ENCODE results near the gene SNX22.

The SNX22 gene

DNA sequence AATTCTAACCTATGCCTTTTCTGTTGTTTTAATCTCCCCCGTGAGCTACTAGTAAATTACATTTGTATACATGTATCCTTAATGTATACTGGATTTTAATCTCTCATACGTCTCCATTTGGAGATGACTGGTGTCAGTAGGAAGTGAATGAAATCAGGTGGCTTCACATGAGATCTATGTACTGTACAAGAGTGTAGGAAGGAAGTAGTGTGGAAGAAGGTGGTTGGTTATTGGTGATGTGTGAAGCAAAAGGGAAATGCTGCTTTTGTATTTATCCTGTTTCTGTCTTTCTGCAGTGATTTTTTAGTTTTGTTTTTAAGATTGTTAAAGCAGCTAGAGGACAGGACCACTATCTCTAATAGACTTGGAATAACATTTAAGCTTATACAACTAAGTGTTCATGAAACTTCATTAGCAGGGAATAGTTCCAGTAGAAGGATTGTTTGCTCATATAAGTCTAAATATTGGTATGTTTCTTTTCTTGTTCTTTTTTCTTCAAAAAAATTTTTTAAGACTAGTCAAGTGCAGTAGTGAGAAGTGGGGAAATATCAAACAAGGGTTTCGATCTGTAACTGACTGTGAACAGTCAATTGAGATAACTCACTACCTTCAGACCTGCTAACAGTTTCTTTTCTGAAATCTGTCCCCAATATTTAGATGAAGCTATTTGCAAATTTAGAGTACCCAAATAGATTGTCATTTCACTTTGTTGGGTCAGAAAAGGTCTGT, 40.4 kb upstream of the SNX22 start:
- TF ChIP-seq TAF1 (IDR thresholded peaks at IDR 0.05; ENCODE audit: borderline replicate concordance, insufficient read depth, low read length) (no peak), SIN3A (IDR thresholded peaks at IDR 0.05; ENCODE audit: borderline replicate concordance, insufficient read depth, low read length) (no peak), POLR2AphosphoS5 (IDR thresholded peaks at IDR 0.05; ENCODE audit: low read depth, low read length) (no peak), FOXP2 (optimal IDR thresholded peaks at IDR 0.05; ENCODE audit: borderline replicate concordance, extremely low read depth, extremely low read length, insufficient read depth) (no peak)
- TF ChIP-seq, protein P1, sequence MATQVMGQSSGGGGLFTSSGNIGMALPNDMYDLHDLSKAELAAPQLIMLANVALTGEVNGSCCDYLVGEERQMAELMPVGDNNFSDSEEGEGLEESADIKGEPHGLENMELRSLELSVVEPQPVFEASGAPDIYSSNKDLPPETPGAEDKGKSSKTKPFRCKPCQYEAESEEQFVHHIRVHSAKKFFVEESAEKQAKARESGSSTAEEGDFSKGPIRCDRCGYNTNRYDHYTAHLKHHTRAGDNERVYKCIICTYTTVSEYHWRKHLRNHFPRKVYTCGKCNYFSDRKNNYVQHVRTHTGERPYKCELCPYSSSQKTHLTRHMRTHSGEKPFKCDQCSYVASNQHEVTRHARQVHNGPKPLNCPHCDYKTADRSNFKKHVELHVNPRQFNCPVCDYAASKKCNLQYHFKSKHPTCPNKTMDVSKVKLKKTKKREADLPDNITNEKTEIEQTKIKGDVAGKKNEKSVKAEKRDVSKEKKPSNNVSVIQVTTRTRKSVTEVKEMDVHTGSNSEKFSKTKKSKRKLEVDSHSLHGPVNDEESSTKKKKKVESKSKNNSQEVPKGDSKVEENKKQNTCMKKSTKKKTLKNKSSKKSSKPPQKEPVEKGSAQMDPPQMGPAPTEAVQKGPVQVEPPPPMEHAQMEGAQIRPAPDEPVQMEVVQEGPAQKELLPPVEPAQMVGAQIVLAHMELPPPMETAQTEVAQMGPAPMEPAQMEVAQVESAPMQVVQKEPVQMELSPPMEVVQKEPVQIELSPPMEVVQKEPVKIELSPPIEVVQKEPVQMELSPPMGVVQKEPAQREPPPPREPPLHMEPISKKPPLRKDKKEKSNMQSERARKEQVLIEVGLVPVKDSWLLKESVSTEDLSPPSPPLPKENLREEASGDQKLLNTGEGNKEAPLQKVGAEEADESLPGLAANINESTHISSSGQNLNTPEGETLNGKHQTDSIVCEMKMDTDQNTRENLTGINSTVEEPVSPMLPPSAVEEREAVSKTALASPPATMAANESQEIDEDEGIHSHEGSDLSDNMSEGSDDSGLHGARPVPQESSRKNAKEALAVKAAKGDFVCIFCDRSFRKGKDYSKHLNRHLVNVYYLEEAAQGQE (IDR thresholded peaks at IDR 0.05; ENCODE audit: insufficient read depth in 1 of 2, low read depth in 2 of 2, low read length in 2 of 2): no peak

DNA sequence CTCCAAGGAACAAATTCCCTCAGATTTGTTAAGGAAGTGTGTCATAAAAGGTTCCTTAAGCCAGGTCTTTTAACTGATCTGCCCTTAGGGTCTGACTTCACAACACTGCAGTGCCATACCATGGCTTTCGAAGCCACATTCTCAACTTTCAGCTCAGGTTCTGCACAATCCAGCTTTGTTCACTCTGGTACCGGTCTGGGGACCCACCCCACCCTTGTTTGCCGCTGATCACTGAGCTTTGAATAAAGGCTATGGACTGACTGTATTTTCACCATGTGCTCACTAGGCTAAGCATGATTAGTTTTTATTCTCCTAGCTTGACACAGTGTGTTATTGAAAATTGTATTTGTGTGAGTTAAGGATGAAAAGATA, 39.9 kb upstream of the SNX22 start:
- TF ChIP-seq FOXP2 (optimal IDR thresholded peaks at IDR 0.05; ENCODE audit: borderline replicate concordance, extremely low read depth, extremely low read length, insufficient read depth) (no peak), TAF1 (IDR thresholded peaks at IDR 0.05; ENCODE audit: borderline replicate concordance, insufficient read depth, low read length) (no peak), SIN3A (IDR thresholded peaks at IDR 0.05; ENCODE audit: borderline replicate concordance, insufficient read depth, low read length) (no peak), POLR2AphosphoS5 (IDR thresholded peaks at IDR 0.05; ENCODE audit: low read depth, low read length) (no peak)
- TF ChIP-seq, protein P1 (IDR thresholded peaks at IDR 0.05; ENCODE audit: insufficient read depth in 1 of 2, low read depth in 2 of 2, low read length in 2 of 2): no peak

DNA sequence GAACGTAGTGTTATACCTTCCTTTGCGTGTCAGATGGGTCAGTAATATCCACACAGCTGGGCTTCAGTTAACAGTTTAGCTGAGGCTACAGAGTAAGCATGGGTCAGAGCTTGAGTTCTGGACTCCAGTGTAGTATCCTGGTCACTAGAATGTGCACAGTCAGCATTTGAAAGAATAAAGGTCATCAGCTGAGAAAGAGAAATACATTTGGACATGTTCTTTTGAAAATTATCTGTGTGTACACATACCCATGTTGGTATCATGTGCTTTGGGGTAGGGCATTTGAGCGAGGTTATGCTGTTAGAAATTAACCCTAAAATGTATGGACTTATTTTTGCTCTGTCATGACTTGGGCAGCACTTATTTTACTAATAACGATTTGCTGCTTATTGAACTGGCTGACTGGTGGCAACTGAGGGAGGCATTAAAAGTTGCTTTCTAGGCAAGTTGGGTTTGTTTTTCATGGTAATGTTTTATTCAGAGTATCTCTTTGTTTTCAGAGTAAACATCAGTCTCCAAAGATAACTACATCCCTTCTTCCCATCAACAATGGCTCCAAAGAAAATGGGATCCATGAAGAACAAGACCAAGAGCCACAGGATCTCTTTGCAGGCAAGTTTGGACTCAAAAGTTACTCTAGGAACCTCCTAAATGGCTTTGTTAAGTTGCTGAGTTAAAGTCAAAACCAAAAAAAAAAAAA, 39.3 kb upstream of the SNX22 start:
- TF ChIP-seq POLR2AphosphoS5 (IDR thresholded peaks at IDR 0.05; ENCODE audit: low read depth, low read length) (no peak), TAF1 (IDR thresholded peaks at IDR 0.05; ENCODE audit: borderline replicate concordance, insufficient read depth, low read length) (no peak), SIN3A (IDR thresholded peaks at IDR 0.05; ENCODE audit: borderline replicate concordance, insufficient read depth, low read length) (no peak), FOXP2 (optimal IDR thresholded peaks at IDR 0.05; ENCODE audit: borderline replicate concordance, extremely low read depth, extremely low read length, insufficient read depth) (no peak)
- TF ChIP-seq, protein P1 (IDR thresholded peaks at IDR 0.05; ENCODE audit: insufficient read depth in 1 of 2, low read depth in 2 of 2, low read length in 2 of 2): no peak

DNA sequence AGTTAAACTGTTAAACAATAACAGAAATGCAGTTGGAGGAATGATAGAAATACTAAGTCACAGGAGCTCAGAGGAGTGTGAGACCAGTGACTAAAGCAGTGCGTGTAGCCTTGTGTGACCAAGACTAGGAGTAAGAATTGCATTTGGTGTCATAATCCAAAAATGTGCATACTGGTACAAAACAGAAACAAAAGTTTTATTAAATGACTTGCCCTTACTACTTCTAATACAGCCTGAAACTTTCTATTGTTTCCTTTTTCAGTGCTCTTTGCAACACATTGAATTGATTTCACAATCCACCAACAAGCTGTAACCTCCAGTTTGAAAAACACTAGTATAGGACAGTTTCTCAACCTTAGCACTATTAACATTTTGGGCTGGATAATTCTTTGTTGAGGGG, 38.6 kb upstream of the SNX22 start:
- TF ChIP-seq TAF1 (IDR thresholded peaks at IDR 0.05; ENCODE audit: borderline replicate concordance, insufficient read depth, low read length): no peak
- no peak for TF ChIP-seq FOXP2 (optimal IDR thresholded peaks at IDR 0.05; ENCODE audit: borderline replicate concordance, extremely low read depth, extremely low read length, insufficient read depth)
- TF ChIP-seq, protein P1 (IDR thresholded peaks at IDR 0.05; ENCODE audit: insufficient read depth in 1 of 2, low read depth in 2 of 2, low read length in 2 of 2): no peak
- no peak for TF ChIP-seq SIN3A (IDR thresholded peaks at IDR 0.05; ENCODE audit: borderline replicate concordance, insufficient read depth, low read length)
- no peak for TF ChIP-seq POLR2AphosphoS5 (IDR thresholded peaks at IDR 0.05; ENCODE audit: low read depth, low read length)

Measured in PFSK-1 (cell line).